Ishikawa (cell line): ENCODE results near the gene PEAK3.

Experiments used
- CEBPB ChIP-seq: IDR thresholded peaks from 2 replicates; pipeline ENCODE4 v1.6.1; 2012
- EGR1 ChIP-seq: IDR thresholded peaks from 2 replicates; pipeline ENCODE4 v1.6.1; 2012
- EP300 ChIP-seq: IDR thresholded peaks from 2 replicates; pipeline ENCODE4 v1.6.1; 2012; ENCODE audit warnings: borderline replicate concordance
- FOXM1 ChIP-seq: IDR thresholded peaks from 2 replicates; pipeline ENCODE4 v1.6.1; 2012; ENCODE audit warnings: low read depth, borderline replicate concordance
- RAD21 ChIP-seq: IDR thresholded peaks from 2 replicates; pipeline ENCODE4 v1.6.1; 2012; ENCODE audit warnings: low read depth
- TEAD4 ChIP-seq: IDR thresholded peaks from 2 replicates; pipeline ENCODE4 v1.6.1; 2012
- YY1 ChIP-seq: IDR thresholded peaks from 2 replicates; pipeline ENCODE4 v1.6.1; 2012; ENCODE audit warnings: low read depth
- ZBTB7A ChIP-seq: IDR thresholded peaks from 2 replicates; pipeline ENCODE4 v1.6.1; 2012; ENCODE audit warnings: low read depth
- TF ChIP-seq, protein P1 (sequence below): IDR thresholded peaks from 2 replicates; pipeline ENCODE4 v1.6.1; 2012

DNA sequence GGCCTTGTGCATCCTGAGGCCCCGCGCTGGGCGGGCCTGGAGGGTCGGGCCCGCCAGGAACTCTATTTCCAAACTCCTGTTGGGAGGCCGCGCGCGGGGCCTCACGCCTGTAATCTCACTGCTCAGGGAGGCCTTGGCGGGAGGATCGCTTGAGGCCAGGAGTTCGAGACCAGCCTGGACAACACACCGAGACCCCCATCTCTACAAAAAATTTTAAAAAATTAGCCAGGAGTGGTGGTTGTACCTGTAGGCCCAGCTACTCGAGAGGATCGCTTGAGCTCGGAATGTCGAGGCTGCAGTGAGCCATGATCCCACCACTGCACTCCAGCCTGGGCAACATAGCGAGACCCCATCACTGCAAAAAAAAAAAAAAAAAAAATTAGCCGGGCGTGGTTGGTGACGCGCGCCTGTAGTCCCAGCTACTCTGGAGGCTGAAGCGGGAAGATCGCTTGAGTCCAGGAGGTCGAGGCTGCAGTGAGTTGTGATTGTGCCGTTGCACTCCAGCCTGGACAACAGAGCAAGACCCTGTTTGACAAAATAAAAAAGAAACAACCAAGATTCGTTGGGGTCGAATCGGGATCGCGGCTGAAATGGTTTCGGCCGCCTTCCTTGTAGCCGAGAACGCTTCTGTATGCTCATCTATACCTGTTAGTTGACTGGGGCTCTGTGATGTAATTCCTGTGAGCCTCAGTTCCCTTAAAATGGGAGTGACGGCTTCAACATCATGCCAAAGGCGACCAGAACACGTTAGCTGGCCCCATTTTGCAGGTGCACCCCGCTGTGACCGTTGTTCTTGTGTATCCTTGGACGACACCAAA, 44.7 kb downstream of the PEAK3 start:
- TF ChIP-seq YY1 (no peak), CEBPB (no peak), RAD21 (no peak), EP300 (no peak), FOXM1 (no peak), ZBTB7A (no peak), TEAD4 (no peak), EGR1 (no peak)
- TF ChIP-seq, protein P1, sequence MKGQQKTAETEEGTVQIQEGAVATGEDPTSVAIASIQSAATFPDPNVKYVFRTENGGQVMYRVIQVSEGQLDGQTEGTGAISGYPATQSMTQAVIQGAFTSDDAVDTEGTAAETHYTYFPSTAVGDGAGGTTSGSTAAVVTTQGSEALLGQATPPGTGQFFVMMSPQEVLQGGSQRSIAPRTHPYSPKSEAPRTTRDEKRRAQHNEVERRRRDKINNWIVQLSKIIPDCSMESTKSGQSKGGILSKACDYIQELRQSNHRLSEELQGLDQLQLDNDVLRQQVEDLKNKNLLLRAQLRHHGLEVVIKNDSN, result no peak
